Adipocyte (in vitro differentiated cells): ENCODE data around the gene NACAD.

Experiments used
- DNase-seq: peaks from one replicate; pipeline ENCODE4 v3.0.0-alpha.2; 2015; ENCODE audit warnings: low read depth
- H3K27me3 ChIP-seq: replicated peaks from 2 replicates; pipeline ENCODE4 v1.7.0; 2013; ENCODE audit warnings: mild to moderate bottlenecking, low read length, moderate library complexity; ENCODE audit not compliant: control insufficient read depth, insufficient read depth
- H3K36me3 ChIP-seq: 2 replicates; pipeline ENCODE4 v1.7.0; 2013; ENCODE audit warnings: low read length, mild to moderate bottlenecking, moderate library complexity; ENCODE audit not compliant: control insufficient read depth, insufficient read depth, severe bottlenecking
- H3K4me1 ChIP-seq: 2 replicates; pipeline ENCODE4 v1.7.0; 2013; ENCODE audit warnings: mild to moderate bottlenecking, low read length, moderate library complexity; ENCODE audit not compliant: control insufficient read depth, insufficient read depth
- H3K4me3 ChIP-seq: 2 replicates; pipeline ENCODE4 v1.7.0; 2013; ENCODE audit warnings: mild to moderate bottlenecking, low read length, moderate library complexity
- H3K9ac ChIP-seq: 2 replicates; pipeline ENCODE4 v1.7.0; 2013; ENCODE audit warnings: mild to moderate bottlenecking, low read length, moderate library complexity
- H3K9me3 ChIP-seq: 2 replicates; pipeline ENCODE4 v1.7.0; 2013; ENCODE audit warnings: mild to moderate bottlenecking, low read length, moderate library complexity; ENCODE audit not compliant: control insufficient read depth

Gene NACAD

GRCh38 chr7:45069444-45070253 lies 19.1 kb downstream of the NACAD start:
- DNase-seq, result no peak
- Histone ChIP-seq H3K9me3 (no peaks in the 10 kb centered on the region), H3K27me3 (no peaks in the 10 kb centered on the region), H3K4me3 (no peak overlapping the region), H3K4me1 (peaks cover 15% of the 10 kb centered on the region), H3K36me3 (peaks cover 65% of the 10 kb centered on the region), H3K9ac (no peak overlapping the region)

GRCh38 chr7:45068236-45069023 lies 20.3 kb downstream of the NACAD start:
- no peak overlapping the region for H3K4me3 ChIP-seq
- peaks cover 15% of the 10 kb centered on the region for H3K4me1 ChIP-seq
- H3K36me3 ChIP-seq, result peaks cover 72% of the 10 kb centered on the region
- no peaks in the 10 kb centered on the region for H3K27me3 ChIP-seq
- no peak overlapping the region for H3K9ac ChIP-seq
- no peak for DNase-seq
- H3K9me3 ChIP-seq, result no peaks in the 10 kb centered on the region

- DNase-seq, result no peak
- H3K27me3 ChIP-seq, result no peaks in the 10 kb centered on the region
- no peak overlapping the region for H3K9ac ChIP-seq
- no peaks in the 10 kb centered on the region for H3K9me3 ChIP-seq
- H3K36me3 ChIP-seq, result peaks cover 65% of the 10 kb centered on the region
- H3K4me1 ChIP-seq, result peaks cover 14% of the 10 kb centered on the region
- H3K4me3 ChIP-seq, result no peak overlapping the region
These were observed 21.2 kb downstream of the NACAD start for GRCh38 chr7:45067582-45067981.

- H3K4me1 ChIP-seq, result peaks cover 2% of the 10 kb centered on the region
- H3K27me3 ChIP-seq, result no peaks in the 10 kb centered on the region
- no peaks in the 10 kb centered on the region for H3K9me3 ChIP-seq
- DNase-seq, result no peak
- H3K36me3 ChIP-seq, result peaks cover 62% of the 10 kb centered on the region
- H3K4me3 ChIP-seq, result no peak overlapping the region
- no peak overlapping the region for H3K9ac ChIP-seq
These were observed 22.4 kb downstream of the NACAD start for GRCh38 chr7:45066409-45066808.

GRCh38 chr7:45065031-45065995 lies 23.5 kb downstream of the NACAD start:
- H3K4me3 ChIP-seq, result no peak overlapping the region
- H3K9ac ChIP-seq, result no peak overlapping the region
- H3K27me3 ChIP-seq, result no peaks in the 10 kb centered on the region
- no peaks in the 10 kb centered on the region for H3K4me1 ChIP-seq
- no peak for DNase-seq
- H3K9me3 ChIP-seq, result no peaks in the 10 kb centered on the region
- H3K36me3 ChIP-seq, result peaks cover 54% of the 10 kb centered on the region

- Histone ChIP-seq H3K4me1 (no peaks in the 10 kb centered on the region), H3K36me3 (peaks cover 43% of the 10 kb centered on the region), H3K4me3 (no peak overlapping the region)
These were observed 24.6 kb downstream of the NACAD start for GRCh38 chr7:45064047-45064725.

GRCh38 chr7:45061806-45062425 lies 26.9 kb downstream of the NACAD start:
- Histone ChIP-seq H3K4me3 (no peak overlapping the region), H3K9ac (no peak overlapping the region), H3K36me3 (peaks cover 28% of the 10 kb centered on the region), H3K9me3 (no peaks in the 10 kb centered on the region), H3K4me1 (no peaks in the 10 kb centered on the region), H3K27me3 (no peaks in the 10 kb centered on the region)
- DNase-seq, result no peak

More at GRCh38 chr7:45064047-45064725, 24.6 kb downstream of the NACAD start:
- no peak overlapping the region for H3K9ac ChIP-seq
- no peaks in the 10 kb centered on the region for H3K27me3 ChIP-seq
- H3K9me3 ChIP-seq, result no peaks in the 10 kb centered on the region
- DNase-seq, result no peak

GRCh38 chr7:45061352-45061751 lies 27.4 kb downstream of the NACAD start:
- Histone ChIP-seq H3K9ac (no peak overlapping the region), H3K9me3 (no peaks in the 10 kb centered on the region), H3K27me3 (no peaks in the 10 kb centered on the region), H3K4me3 (no peak overlapping the region), H3K36me3 (peaks cover 26% of the 10 kb centered on the region), H3K4me1 (no peaks in the 10 kb centered on the region)
- no peak for DNase-seq

- no peaks in the 10 kb centered on the region for H3K4me1 ChIP-seq
- H3K9ac ChIP-seq, result no peak overlapping the region
- no peaks in the 10 kb centered on the region for H3K9me3 ChIP-seq
- no peaks in the 10 kb centered on the region for H3K27me3 ChIP-seq
- H3K4me3 ChIP-seq, result no peak overlapping the region
- peaks cover 20% of the 10 kb centered on the region for H3K36me3 ChIP-seq
- no peak for DNase-seq
These were observed 28.5 kb downstream of the NACAD start for GRCh38 chr7:45060295-45060694.

GRCh38 chr7:45057878-45058277 lies 30.9 kb downstream of the NACAD start:
- H3K9me3 ChIP-seq, result no peaks in the 10 kb centered on the region
- no peak overlapping the region for H3K4me3 ChIP-seq
- H3K27me3 ChIP-seq, result no peaks in the 10 kb centered on the region
- H3K36me3 ChIP-seq, result peaks cover 10% of the 10 kb centered on the region
- DNase-seq, result no peak
- no peaks in the 10 kb centered on the region for H3K4me1 ChIP-seq
- no peak overlapping the region for H3K9ac ChIP-seq
